K562 (cell line): ENCODE measurements around the gene ELFN2. TPM values are rescaled to one million over a fixed set of nuclear protein-coding genes. Genes with fewer than 3 reads are reported as not detected.

Source experiments
- ATAC-seq: fragments of 200-7000 bp; cut with Tn5 transposase; 3 replicates; pipeline ENCODE4 v1.9.1; 2020; ENCODE audit warnings: moderate library complexity
- BruUV-seq: library from RNA; stranded (reverse); fragments of 400-500 nt; replicated peaks from 2 replicates; lab custom pipeline; 2021; lab: Mats Ljungman, UMichigan
- CTCF ChIA-PET: fragments of 300-600 bp; formaldehyde crosslinking; extraction: SDS; loops from one replicate; lab custom pipeline; 2021; ENCODE audit warnings: low intra/inter-chr PET ratio; lab: Yijun Ruan, JAX
- POLR2A ChIA-PET: fragments of 300-600, 350-650 bp; sonication (Branson Sonifier 250); formaldehyde crosslinking; extraction: SDS; loops from one replicate; lab custom pipeline; 2021; ENCODE audit warnings: antibody characterized with exemption, inconsistent platforms; lab: Yijun Ruan, JAX
- DNase-seq, 4 experiments: peaks; one replicate each; pipeline versions ENCODE4 v3.0.0 to v3.0.0-alpha.2; 2011 to 2018; ENCODE audit warnings: low spot score in 3 of 4, mixed read lengths in 3 of 4; ENCODE audit errors: extremely low read depth in 1 of 4
- FAIRE-seq: peaks from 2 replicates; lab custom pipeline; 2011; peaks lifted over from hg19 to GRCh38; lab: Jason Lieb, UNC
- H2AFZ ChIP-seq: 2 replicates; pipeline ENCODE4 v1.6.0; 2011; ENCODE audit warnings: low read depth, low read length, control low read depth, inconsistent platforms
- H3K27ac ChIP-seq: fragments of 200-600 bp; 3 replicates; pipeline ENCODE4 v1.8.0; 2011; ENCODE audit warnings: low read depth, mild to moderate bottlenecking, control low read depth, inconsistent platforms, low read length, moderate library complexity, mixed read lengths; ENCODE audit errors: extremely low read depth
- H3K27me3 ChIP-seq, 2 experiments: fragments of 300-600 bp in 1 of 2; 2 replicates in 1 of 2; 3 replicates in 1 of 2; pipeline versions ENCODE4 v1.6.0 to v1.8.0; 2011; ENCODE audit warnings: inconsistent platforms in 2 of 2, low read length in 2 of 2, mild to moderate bottlenecking in 1 of 2, mixed read lengths in 1 of 2, moderate library complexity in 1 of 2; ENCODE audit not compliant: control insufficient read depth in 2 of 2, insufficient read depth in 2 of 2
- H3K36me3 ChIP-seq: fragments of 300-600 bp; 3 replicates; pipeline ENCODE4 v1.8.0; 2011; ENCODE audit warnings: mild to moderate bottlenecking, low read length, inconsistent platforms; ENCODE audit not compliant: control insufficient read depth, insufficient read depth
- H3K4me1 ChIP-seq, 2 experiments: fragments of 200-600 bp in 1 of 2; replicated peaks in 1 of 2; 2 replicates in 1 of 2; 3 replicates in 1 of 2; pipeline versions ENCODE4 v1.5.1 to v1.8.0; 2011; ENCODE audit warnings: inconsistent platforms in 2 of 2, low read length in 2 of 2, mild to moderate bottlenecking in 1 of 2, mixed read lengths in 1 of 2, moderate library complexity in 1 of 2; ENCODE audit not compliant: control insufficient read depth in 2 of 2, insufficient read depth in 2 of 2
- H3K4me2 ChIP-seq: 2 replicates; pipeline ENCODE4 v1.6.1; 2011; ENCODE audit warnings: low read length, control low read depth, inconsistent platforms, mixed read lengths; ENCODE audit not compliant: insufficient read depth
- H3K4me3 ChIP-seq: fragments of 200-600 bp; sonication (generic), shearing (Covaris generic); 2 replicates; pipeline ENCODE4 v1.5.1; 2016; ENCODE audit warnings: control low read depth, inconsistent platforms
- H3K79me2 ChIP-seq: fragments of 200-600 bp; 3 replicates; pipeline ENCODE4 v1.8.0; 2011; ENCODE audit warnings: low read length, inconsistent platforms; ENCODE audit not compliant: control insufficient read depth, insufficient read depth
- H3K9ac ChIP-seq, 2 experiments: 2 replicates each; pipeline versions ENCODE4 v1.6.0 to v1.6.1; 2011; ENCODE audit warnings: low read depth in 2 of 2, low read length in 2 of 2, control low read depth in 1 of 2, inconsistent platforms in 1 of 2, mild to moderate bottlenecking in 1 of 2, mixed read lengths in 1 of 2; ENCODE audit not compliant: insufficient read depth in 1 of 2
- H3K9me1 ChIP-seq: one replicate; pipeline ENCODE4 v1.6.0; 2011; ENCODE audit warnings: inconsistent platforms, mild to moderate bottlenecking, low read length, moderate library complexity; ENCODE audit not compliant: control insufficient read depth, insufficient read depth
- H3K9me3 ChIP-seq: replicated peaks from 2 replicates; pipeline ENCODE4 v1.5.1; 2011; ENCODE audit warnings: low read depth, low read length, inconsistent platforms; ENCODE audit not compliant: control insufficient read depth, insufficient read depth
- H4K20me1 ChIP-seq: replicated peaks from 2 replicates; pipeline ENCODE4 v1.6.1; 2011; ENCODE audit warnings: low read length, inconsistent platforms, mixed read lengths; ENCODE audit not compliant: control insufficient read depth, insufficient read depth
- CUX1 ChIP-seq: fragments of 200-800 bp; sonication (Bioruptor generic); IDR thresholded peaks from 2 replicates; pipeline ENCODE4 v1.6.1; 2016; ENCODE audit warnings: missing genetic modification characterization, missing compliant biosample characterization
- ESRRA ChIP-seq: fragments of 450-650 bp; IDR thresholded peaks from 2 replicates; pipeline ENCODE4 v1.6.1; 2014; ENCODE audit warnings: low read depth, mild to moderate bottlenecking, moderate library complexity, borderline replicate concordance
- GATA2 ChIP-seq: sonication (generic); formaldehyde crosslinking; IDR thresholded peaks from 2 replicates; pipeline ENCODE4 v1.4.0; 2020; ENCODE audit warnings: mild to moderate bottlenecking, missing genetic modification reagents
- IFI16 ChIP-seq: fragments of 250-450 bp; sonication (Bioruptor Pico); IDR thresholded peaks from 2 replicates; pipeline ENCODE4 v2.1.2; 2022; ENCODE audit warnings: mild to moderate bottlenecking, inconsistent platforms
- KDM1A ChIP-seq, 2 experiments: fragments of 450-650 bp; IDR thresholded peaks; 2 replicates each; pipeline ENCODE4 v1.6.1; 2016; ENCODE audit warnings: mild to moderate bottlenecking in 2 of 2
- KHSRP ChIP-seq: fragments of 450-650 bp; IDR thresholded peaks from 2 replicates; pipeline ENCODE4 v1.6.1; 2017
- NONO ChIP-seq, 2 experiments: fragments of 200-400 bp in 1 of 2; fragments of 450-650 bp in 1 of 2; formaldehyde crosslinking in 1 of 2; IDR thresholded peaks; 2 replicates each; pipeline ENCODE4 v1.6.1; 2017; ENCODE audit warnings: low read depth in 2 of 2, mild to moderate bottlenecking in 2 of 2, moderate library complexity in 2 of 2, low read length in 1 of 2
- RBM25 ChIP-seq: fragments of 200-400 bp; formaldehyde crosslinking; IDR thresholded peaks from 2 replicates; pipeline ENCODE4 v1.6.1; 2018; ENCODE audit warnings: low read length, low read depth, moderate library complexity; ENCODE audit not compliant: severe bottlenecking
- SMARCA4 ChIP-seq: fragments of 450-650 bp; IDR thresholded peaks from 2 replicates; pipeline ENCODE4 v1.6.1; 2016
- TEAD1 ChIP-seq, 2 experiments: fragments of 450-650 bp in 1 of 2; sonication (generic) in 1 of 2; formaldehyde crosslinking; IDR thresholded peaks; 2 replicates each; pipeline versions ENCODE4 v1.4.0 to v1.8.0; 2020 to 2022; ENCODE audit warnings: mild to moderate bottlenecking in 2 of 2, missing genetic modification reagents in 1 of 2
- ZNF24 ChIP-seq: fragments of 450-650 bp; IDR thresholded peaks from 2 replicates; pipeline ENCODE4 v1.6.1; 2016
- WGBS: fragments of 100-300 bp; shearing (Covaris generic); methylation state at CpG from one replicate; pipeline ENCODE4 v1.1.6; 2016; ENCODE audit warnings: low coverage, mixed read lengths; ENCODE audit not compliant: insufficient coverage; ENCODE audit errors: missing lambda C conversion rate; 5-methylcytosine and 5-hydroxymethylcytosine counted together
- in situ Hi-C: fragments of 300-500 bp; cut with MboI; formaldehyde crosslinking; loops from 4 replicates; pipeline ENCODE4 v1.15.0; 2018; ENCODE audit warnings: inconsistent platforms, mixed read lengths
- intact Hi-C: fragments of 100-400 bp; cut with micrococcal nuclease; formaldehyde crosslinking; loops from 2 replicates; pipeline ENCODE4 v1.14.2; 2022
- polyA plus RNA-seq, 8 experiments: library from polyadenylated mRNA; depleted of rRNA in 4 of 8; stranded (reverse) in 5 of 8; unstranded in 3 of 8; fragments of >200 nt; fragmentation: Nextera tagmentation in 2 of 8; fragmentation: Illumina TruSeq in 1 of 8; extraction: Ambion mirVana in 2 of 8; extraction: Trizol in 1 of 8; gene quantifications; 2 replicates each; pipeline versions ENCODE4 v1.2.1 to v1.2.3, GENCODE V29; 2011 to 2014; ENCODE audit warnings: inconsistent platforms in 1 of 8, missing spikeins in 1 of 8
- total RNA-seq, 7 experiments: library from RNA; depleted of rRNA in 6 of 7; stranded (reverse); fragments of >200 nt in 6 of 7; fragmentation: Illumina TruSeq in 2 of 7; extraction: Trizol in 2 of 7; gene quantifications; 2 replicates each; pipeline versions ENCODE4 v1.2.1 to v1.2.3, GENCODE V29; 2011 to 2021; ENCODE audit warnings: low replicate concordance in 1 of 7
- TF ChIP-seq, protein P1 (sequence below): IDR thresholded peaks from 2 replicates; pipeline ENCODE4 v1.6.1; 2014; ENCODE audit warnings: antibody characterized with exemption

ELFN2 gene
- total and polyA plus RNA-seq, 9 of the 15 experiments (the other 6 are each of a cell fraction or from before 2014, with no cell fraction given): not detected

DNA sequence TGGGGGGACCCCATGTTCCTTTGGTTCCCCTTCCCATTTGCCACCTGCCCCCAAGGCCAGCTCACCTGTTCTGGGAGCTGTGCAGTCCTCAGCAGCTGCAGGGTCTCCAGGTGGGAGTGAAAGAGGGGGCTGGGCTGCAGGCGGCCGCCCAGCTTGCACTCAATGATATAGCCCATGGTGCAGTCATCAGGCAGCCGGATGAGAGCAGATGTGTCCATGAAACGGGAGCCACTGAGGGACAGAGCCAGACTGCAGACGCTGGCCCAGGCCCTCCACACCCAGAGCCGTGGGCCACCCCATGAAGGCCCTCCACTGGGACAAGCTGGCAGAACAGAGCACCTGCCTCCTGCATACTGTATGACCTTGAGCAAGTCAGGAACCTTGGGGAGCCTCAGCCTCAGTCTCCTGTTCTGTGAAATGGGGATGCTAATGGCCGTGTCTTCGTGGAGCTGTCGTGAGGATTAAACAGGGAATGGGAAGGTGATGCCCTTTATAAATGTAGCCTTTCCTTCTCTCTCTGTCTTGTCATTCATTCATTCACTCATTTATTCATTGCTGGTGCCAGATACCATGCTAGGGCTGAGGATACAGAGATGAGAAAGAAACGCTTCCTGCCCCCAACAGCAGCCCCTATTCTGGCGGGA is 47.3 kb upstream of the ELFN2 start:
- no peaks in the 10 kb centered on the region for H4K20me1 ChIP-seq
- no peak for TF ChIP-seq NONO (IDR thresholded peaks at IDR 0.05; ENCODE audit: low read depth in 2 of 2, low read length in 1 of 2)
- TF ChIP-seq TEAD1 (CRISPR knock-in tag; IDR thresholded peaks at IDR 0.05): no peak
- TF ChIP-seq KHSRP: no peak
- TF ChIP-seq, protein P1, sequence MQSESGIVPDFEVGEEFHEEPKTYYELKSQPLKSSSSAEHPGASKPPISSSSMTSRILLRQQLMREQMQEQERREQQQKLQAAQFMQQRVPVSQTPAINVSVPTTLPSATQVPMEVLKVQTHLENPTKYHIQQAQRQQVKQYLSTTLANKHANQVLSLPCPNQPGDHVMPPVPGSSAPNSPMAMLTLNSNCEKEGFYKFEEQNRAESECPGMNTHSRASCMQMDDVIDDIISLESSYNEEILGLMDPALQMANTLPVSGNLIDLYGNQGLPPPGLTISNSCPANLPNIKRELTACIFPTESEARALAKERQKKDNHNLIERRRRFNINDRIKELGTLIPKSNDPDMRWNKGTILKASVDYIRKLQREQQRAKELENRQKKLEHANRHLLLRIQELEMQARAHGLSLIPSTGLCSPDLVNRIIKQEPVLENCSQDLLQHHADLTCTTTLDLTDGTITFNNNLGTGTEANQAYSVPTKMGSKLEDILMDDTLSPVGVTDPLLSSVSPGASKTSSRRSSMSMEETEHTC: no peak
- no peak for TF ChIP-seq IFI16 (CRISPR knock-in tag)
- peak in 1 of 2 experiments; percentile 41; a peak in 1 of 4 replicates for TF ChIP-seq KDM1A (IDR thresholded peaks at IDR 0.05)
- peak; percentile 69 for TF ChIP-seq RBM25
- peak; percentile 43; the same call in 1 of the 2 replicates for TF ChIP-seq ESRRA
- TF ChIP-seq SMARCA4: no peak
- TF ChIP-seq ZNF24: 0 out of 2 replicates have a peak, but pooled peaks have one; percentile 44
- TF ChIP-seq CUX1 (CRISPR knock-in tag): no peak
- TF ChIP-seq GATA2 (CRISPR knock-in tag): no peak
- H3K4me3 ChIP-seq: no peak overlapping the region
- no peak for DNase-seq
- no peak overlapping the region for H3K4me2 ChIP-seq
- H3K9me1 ChIP-seq: no peaks in the 10 kb centered on the region
- peaks cover 3 to 18% of the 10 kb centered on the region in 2 experiments; a peak in 3 of 5 replicates for H3K27me3 ChIP-seq
- no TSS peak for BruUV-seq
- WGBS: under 1% methylated on average over 11 of the region's 11 CpGs
- CTCF ChIA-PET: interaction anchor here (0.6 kb wide), 1 partner anchor 275 kb away, joined by 5 read pairs; no protein-coding TSS in a partner anchor
- POLR2A ChIA-PET: interaction anchor here (0.7 kb wide), 1 partner anchor 181 kb away, joined by 3 read pairs; no protein-coding TSS in a partner anchor
- no peaks in the 10 kb centered on the region for H3K9me3 ChIP-seq
- H3K4me1 ChIP-seq: no peaks in the 10 kb centered on the region; a peak in 1 of 5 replicates
- H3K79me2 ChIP-seq: no peaks in the 10 kb centered on the region
- H3K27ac ChIP-seq: no peak overlapping the region
- ATAC-seq: no peak
- H3K36me3 ChIP-seq: no peaks in the 10 kb centered on the region
- no peak overlapping the region for H2AFZ ChIP-seq
- no peak for FAIRE-seq
- intact Hi-C loops: no loop called here
- in situ Hi-C loops: no loop called here
- H3K9ac ChIP-seq: no peak overlapping the region
